Neural cell (in vitro differentiated cells): Measurements from ENCODE around the gene TMOD3.

Experiments used
- EP300 ChIP-seq: fragments of 450-650 bp; conservative IDR thresholded peaks from 2 replicates; pipeline ENCODE4 v1.6.1; 2014; ENCODE audit warnings: antibody characterized with exemption, mild to moderate bottlenecking, moderate library complexity; ENCODE audit not compliant: poor library complexity, severe bottlenecking
- EZH2 ChIP-seq: fragments of 200-600, 300-800 bp; shearing (Covaris generic), sonication (generic); IDR thresholded peaks from 2 replicates; pipeline ENCODE4 v1.6.1; 2014; ENCODE audit warnings: antibody characterized with exemption, low read length, borderline replicate concordance, mild to moderate bottlenecking; ENCODE audit not compliant: insufficient read depth, poor library complexity, severe bottlenecking
- MXI1 ChIP-seq: fragments of 450-650 bp; conservative IDR thresholded peaks from 2 replicates; pipeline ENCODE4 v1.6.1; 2014; ENCODE audit warnings: antibody characterized with exemption, mild to moderate bottlenecking; ENCODE audit not compliant: poor library complexity, severe bottlenecking
- POLR2AphosphoS5 ChIP-seq: IDR thresholded peaks from 2 replicates; pipeline ENCODE4 v1.6.1; 2012
- RAD21 ChIP-seq: fragments of 450-650 bp; conservative IDR thresholded peaks from 2 replicates; pipeline ENCODE4 v1.6.1; 2014; ENCODE audit warnings: antibody characterized with exemption, mild to moderate bottlenecking, moderate library complexity
- TAF1 ChIP-seq: IDR thresholded peaks from 2 replicates; pipeline ENCODE4 v1.6.1; 2012; ENCODE audit warnings: low read depth
- TF ChIP-seq, protein P1 (sequence below): fragments of 450-650 bp; IDR thresholded peaks from 2 replicates; pipeline ENCODE4 v1.5.1; 2014; ENCODE audit warnings: antibody characterized with exemption, mild to moderate bottlenecking, moderate library complexity; ENCODE audit not compliant: poor library complexity, severe bottlenecking
- TF ChIP-seq, protein P2 (sequence below): IDR thresholded peaks from 2 replicates; pipeline ENCODE4 v1.6.1; 2012; ENCODE audit warnings: borderline replicate concordance

DNA sequence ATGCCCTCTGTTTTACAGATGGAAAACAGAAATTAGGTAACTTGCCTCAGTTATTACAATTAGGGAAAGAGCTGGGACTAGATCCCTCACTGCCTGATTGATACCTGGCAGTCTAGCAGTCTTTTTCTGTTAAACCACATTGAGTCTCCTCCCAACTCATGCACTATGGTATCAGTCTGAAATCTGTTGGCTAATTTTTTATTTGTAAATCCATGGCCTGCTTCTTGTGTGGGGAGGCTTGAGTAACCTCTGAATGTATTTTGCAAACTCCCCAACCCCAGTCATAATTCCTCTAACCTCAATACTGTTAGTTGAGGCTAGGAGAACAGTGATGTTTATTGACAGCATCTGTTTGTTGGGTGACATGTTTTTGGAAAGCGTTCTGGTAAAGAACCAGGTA is 35.9 kb downstream of the TMOD3 start:
- TF ChIP-seq EZH2 (no peak), POLR2AphosphoS5 (no peak), TAF1 (no peak), EP300 (no peak), MXI1 (no peak), RAD21 (no peak)
- TF ChIP-seq, protein P1, sequence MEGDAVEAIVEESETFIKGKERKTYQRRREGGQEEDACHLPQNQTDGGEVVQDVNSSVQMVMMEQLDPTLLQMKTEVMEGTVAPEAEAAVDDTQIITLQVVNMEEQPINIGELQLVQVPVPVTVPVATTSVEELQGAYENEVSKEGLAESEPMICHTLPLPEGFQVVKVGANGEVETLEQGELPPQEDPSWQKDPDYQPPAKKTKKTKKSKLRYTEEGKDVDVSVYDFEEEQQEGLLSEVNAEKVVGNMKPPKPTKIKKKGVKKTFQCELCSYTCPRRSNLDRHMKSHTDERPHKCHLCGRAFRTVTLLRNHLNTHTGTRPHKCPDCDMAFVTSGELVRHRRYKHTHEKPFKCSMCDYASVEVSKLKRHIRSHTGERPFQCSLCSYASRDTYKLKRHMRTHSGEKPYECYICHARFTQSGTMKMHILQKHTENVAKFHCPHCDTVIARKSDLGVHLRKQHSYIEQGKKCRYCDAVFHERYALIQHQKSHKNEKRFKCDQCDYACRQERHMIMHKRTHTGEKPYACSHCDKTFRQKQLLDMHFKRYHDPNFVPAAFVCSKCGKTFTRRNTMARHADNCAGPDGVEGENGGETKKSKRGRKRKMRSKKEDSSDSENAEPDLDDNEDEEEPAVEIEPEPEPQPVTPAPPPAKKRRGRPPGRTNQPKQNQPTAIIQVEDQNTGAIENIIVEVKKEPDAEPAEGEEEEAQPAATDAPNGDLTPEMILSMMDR, result no peak
- TF ChIP-seq, protein P2, sequence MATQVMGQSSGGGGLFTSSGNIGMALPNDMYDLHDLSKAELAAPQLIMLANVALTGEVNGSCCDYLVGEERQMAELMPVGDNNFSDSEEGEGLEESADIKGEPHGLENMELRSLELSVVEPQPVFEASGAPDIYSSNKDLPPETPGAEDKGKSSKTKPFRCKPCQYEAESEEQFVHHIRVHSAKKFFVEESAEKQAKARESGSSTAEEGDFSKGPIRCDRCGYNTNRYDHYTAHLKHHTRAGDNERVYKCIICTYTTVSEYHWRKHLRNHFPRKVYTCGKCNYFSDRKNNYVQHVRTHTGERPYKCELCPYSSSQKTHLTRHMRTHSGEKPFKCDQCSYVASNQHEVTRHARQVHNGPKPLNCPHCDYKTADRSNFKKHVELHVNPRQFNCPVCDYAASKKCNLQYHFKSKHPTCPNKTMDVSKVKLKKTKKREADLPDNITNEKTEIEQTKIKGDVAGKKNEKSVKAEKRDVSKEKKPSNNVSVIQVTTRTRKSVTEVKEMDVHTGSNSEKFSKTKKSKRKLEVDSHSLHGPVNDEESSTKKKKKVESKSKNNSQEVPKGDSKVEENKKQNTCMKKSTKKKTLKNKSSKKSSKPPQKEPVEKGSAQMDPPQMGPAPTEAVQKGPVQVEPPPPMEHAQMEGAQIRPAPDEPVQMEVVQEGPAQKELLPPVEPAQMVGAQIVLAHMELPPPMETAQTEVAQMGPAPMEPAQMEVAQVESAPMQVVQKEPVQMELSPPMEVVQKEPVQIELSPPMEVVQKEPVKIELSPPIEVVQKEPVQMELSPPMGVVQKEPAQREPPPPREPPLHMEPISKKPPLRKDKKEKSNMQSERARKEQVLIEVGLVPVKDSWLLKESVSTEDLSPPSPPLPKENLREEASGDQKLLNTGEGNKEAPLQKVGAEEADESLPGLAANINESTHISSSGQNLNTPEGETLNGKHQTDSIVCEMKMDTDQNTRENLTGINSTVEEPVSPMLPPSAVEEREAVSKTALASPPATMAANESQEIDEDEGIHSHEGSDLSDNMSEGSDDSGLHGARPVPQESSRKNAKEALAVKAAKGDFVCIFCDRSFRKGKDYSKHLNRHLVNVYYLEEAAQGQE, result no peak
